Thyroid gland (tissue), 4 donors: ENCODE results near the gene GALNT13. TPM values are rescaled to one million over a fixed set of nuclear protein-coding genes. Genes with fewer than 3 reads are reported as not detected.

Experiments
- DNase-seq, 2 donors: peaks; one replicate each; pipeline ENCODE4 v3.0.0-alpha.2; 2019
- H3K27ac ChIP-seq, 3 donors: fragments of 200-600 bp; sonication (generic); 1 replicate in 2 of 3; 2 replicates in 1 of 3; pipeline ENCODE4 v1.5.1; 2016 to 2019; ENCODE audit warnings: mild to moderate bottlenecking in 1 of 3, moderate library complexity in 1 of 3
- H3K27me3 ChIP-seq: fragments of 200-600 bp; sonication (generic); one replicate; pipeline ENCODE4 v1.5.1; 2019
- H3K36me3 ChIP-seq, 2 donors: fragments of 200-600 bp; sonication (generic); one replicate each; pipeline ENCODE4 v1.5.1; 2016 to 2019
- H3K4me1 ChIP-seq, 2 donors: fragments of 200-600 bp; sonication (generic); one replicate each; pipeline ENCODE4 v1.5.1; 2017 to 2019
- H3K4me3 ChIP-seq, 3 donors: fragments of 200-600 bp; sonication (generic); replicated peaks in 1 of 3; 1 replicate in 2 of 3; 2 replicates in 1 of 3; pipeline ENCODE4 v1.5.1; 2016; ENCODE audit warnings: mild to moderate bottlenecking in 1 of 3
- H3K9me3 ChIP-seq: fragments of 200-600 bp; sonication (generic); one replicate; pipeline ENCODE4 v1.5.1; 2017
- CTCF ChIP-seq, 6 experiments: fragments of 200-600 bp in 3 of 6; fragments of 450-650 bp in 3 of 6; sonication (generic) in 3 of 6; IDR thresholded peaks; one replicate each; pipeline ENCODE4 v1.5.1; 2016 to 2019; ENCODE audit warnings: antibody characterized with exemption in 6 of 6, mild to moderate bottlenecking in 2 of 6, inconsistent platforms in 1 of 6, moderate library complexity in 1 of 6
- POLR2A ChIP-seq, 2 donors: fragments of 450-650 bp; IDR thresholded peaks; one replicate each; pipeline ENCODE4 v1.6.1; 2017; ENCODE audit warnings: antibody characterized with exemption in 2 of 2, mild to moderate bottlenecking in 2 of 2, moderate library complexity in 1 of 2
- WGBS, 2 donors: methylation state at CpG; one replicate each; pipeline ENCODE4 v1.1.5; 2017; 5-methylcytosine and 5-hydroxymethylcytosine counted together
- intact Hi-C: fragments of 100-400 bp; cut with DNase I; formaldehyde crosslinking; loops from one replicate; pipeline ENCODE4 v1.15.1; 2023
- total RNA-seq, 4 donors: library from RNA; depleted of rRNA; stranded (reverse); fragments of >200 nt; gene quantifications; one replicate each; pipeline ENCODE4 v1.2.3, GENCODE V29; 2016

Gene GALNT13
- total RNA-seq, 4 donors from 2014 or later: 0.13 to 2.3 TPM; not detected in 2

GRCh38 chr2:154093856-154094255, 222.1 kb downstream of the GALNT13 start:
- WGBS, 2 donors: 80 to 86% methylated on average over 2 of the region's 2 CpGs
- no peaks in the 10 kb centered on the region for H3K36me3 ChIP-seq

DNA sequence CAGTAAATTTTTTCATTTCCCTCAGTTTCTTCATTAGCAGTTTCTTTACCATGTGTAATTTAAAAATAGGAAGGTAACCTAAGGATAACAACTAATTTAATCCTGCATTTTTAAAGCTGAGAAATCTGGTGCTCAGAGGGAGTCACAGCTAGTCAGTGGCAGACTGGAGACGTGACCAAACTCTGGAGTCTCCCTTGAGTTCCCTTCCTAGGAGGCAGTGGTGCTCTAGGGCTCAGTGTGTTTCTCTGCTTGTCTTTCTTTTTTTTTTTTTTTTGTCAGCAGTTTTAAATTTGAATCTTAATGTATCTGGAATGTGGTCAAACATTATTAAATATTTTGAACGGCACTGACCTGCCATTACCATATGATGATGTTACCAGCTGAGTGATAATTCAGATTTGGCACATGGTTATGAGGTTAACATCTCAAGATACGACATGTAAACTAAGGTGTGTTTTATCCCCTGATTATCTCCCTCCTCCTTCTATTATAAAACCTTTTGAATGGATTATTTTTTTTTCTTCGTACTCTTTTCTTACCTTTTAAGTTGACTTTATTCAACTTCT, 226.2 kb downstream of the GALNT13 start:
- no peaks in the 10 kb centered on the region for H3K4me1 ChIP-seq
- H3K4me3 ChIP-seq: no peak overlapping the region
- TF ChIP-seq CTCF (IDR thresholded peaks at IDR 0.05): no peak
- no peak for TF ChIP-seq POLR2A (IDR thresholded peaks at IDR 0.05)
- H3K27ac ChIP-seq: no peak overlapping the region
- 77 to 84% methylated on average over 4 of the region's 4 CpGs for WGBS, 2 donors
- H3K9me3 ChIP-seq: no peaks in the 10 kb centered on the region
- no peaks in the 10 kb centered on the region for H3K36me3 ChIP-seq
- no peaks in the 10 kb centered on the region for H3K27me3 ChIP-seq
- no peak for DNase-seq
- intact Hi-C loops: no loop called here

More at GRCh38 chr2:154093856-154094255, 222.1 kb downstream of the GALNT13 start:
- TF ChIP-seq POLR2A (IDR thresholded peaks at IDR 0.05) (no peak), CTCF (IDR thresholded peaks at IDR 0.05) (no peak)
- DNase-seq: no peak
- intact Hi-C loops: no loop called here
- H3K27me3 ChIP-seq: no peaks in the 10 kb centered on the region
- H3K9me3 ChIP-seq: no peaks in the 10 kb centered on the region
- no peaks in the 10 kb centered on the region for H3K4me1 ChIP-seq
- H3K27ac ChIP-seq: no peak overlapping the region
- no peak overlapping the region for H3K4me3 ChIP-seq

DNA sequence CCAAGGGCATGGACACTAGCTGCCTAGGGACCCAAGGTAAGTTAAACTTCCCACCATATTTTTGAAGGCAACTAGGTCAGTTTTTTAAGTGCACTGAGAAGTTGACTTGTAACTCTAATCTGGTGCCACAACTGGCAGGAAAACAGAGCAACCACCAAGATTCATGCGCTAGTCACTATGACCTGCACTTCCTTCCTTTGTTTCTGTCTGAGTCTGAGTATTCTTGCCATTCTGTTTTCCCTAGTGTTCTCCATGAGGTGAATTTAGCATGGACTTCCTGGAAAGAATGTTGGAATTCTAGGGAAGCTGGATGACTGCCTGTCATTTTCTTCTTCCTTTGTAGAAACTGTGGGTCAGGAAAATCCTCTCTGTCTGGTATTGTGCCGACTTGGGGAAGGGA, 249.0 kb downstream of the GALNT13 start:
- no peak overlapping the region for H3K27ac ChIP-seq
- intact Hi-C loops: no loop called here
- no peaks in the 10 kb centered on the region for H3K9me3 ChIP-seq
- H3K36me3 ChIP-seq: no peaks in the 10 kb centered on the region
- H3K27me3 ChIP-seq: no peaks in the 10 kb centered on the region
- no peaks in the 10 kb centered on the region for H3K4me1 ChIP-seq
- 75 to 76% methylated on average over 2 of the region's 2 CpGs for WGBS, 2 donors
- DNase-seq: no peak
- no peak overlapping the region for H3K4me3 ChIP-seq
- no peak for TF ChIP-seq POLR2A (IDR thresholded peaks at IDR 0.05)
- no peak for TF ChIP-seq CTCF (IDR thresholded peaks at IDR 0.05)

- TF ChIP-seq POLR2A (IDR thresholded peaks at IDR 0.05): no peak
- no peak for TF ChIP-seq CTCF (IDR thresholded peaks at IDR 0.05)
- Histone ChIP-seq H3K27me3 (no peaks in the 10 kb centered on the region), H3K4me3 (no peak overlapping the region), H3K27ac (no peak overlapping the region), H3K36me3 (no peaks in the 10 kb centered on the region), H3K4me1 (no peaks in the 10 kb centered on the region), H3K9me3 (no peaks in the 10 kb centered on the region)
- no peak for DNase-seq
- intact Hi-C loops: no loop called here
Measured at GRCh38 chr2:154125891-154126290, 254.2 kb downstream of the GALNT13 start.

DNA sequence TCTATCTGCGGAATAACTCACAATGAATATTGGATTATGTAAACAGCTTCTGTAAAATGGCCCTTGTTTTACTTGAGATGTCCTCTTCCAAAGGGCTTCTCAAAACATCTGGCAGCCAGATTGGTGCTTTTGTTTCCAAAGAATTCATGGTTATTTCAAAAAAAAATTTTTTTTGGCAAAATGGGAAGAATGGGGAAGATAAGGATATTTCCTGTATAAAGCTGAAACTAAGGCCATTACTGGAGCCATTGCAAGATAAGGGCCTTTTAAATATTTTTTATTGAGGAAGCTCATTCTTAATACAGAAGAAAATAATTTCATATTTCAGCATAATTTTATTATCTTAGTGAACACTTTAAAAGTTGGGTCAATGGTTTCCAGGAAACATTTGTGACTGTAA, 259.1 kb downstream of the GALNT13 start:
- Histone ChIP-seq H3K27ac (no peak overlapping the region), H3K4me3 (no peak overlapping the region), H3K4me1 (no peaks in the 10 kb centered on the region), H3K27me3 (no peaks in the 10 kb centered on the region), H3K9me3 (no peaks in the 10 kb centered on the region), H3K36me3 (no peaks in the 10 kb centered on the region)
- no peak for TF ChIP-seq CTCF (IDR thresholded peaks at IDR 0.05)
- TF ChIP-seq POLR2A (IDR thresholded peaks at IDR 0.05): no peak
- intact Hi-C loops: no loop called here
- DNase-seq: no peak
- 72 to 82% methylated on average over 1 of the region's 1 CpG for WGBS, 2 donors
